HG02623 (cell line): ENCODE measurements around the gene DCUN1D3.
"Not testable (repeated sequence)": the region's sequence is repeated elsewhere in the genome, so short reads cannot be mapped to it uniquely, and the experiment has no call there.

Experiments used
- ATAC-seq: cut with Tn5 transposase; IDR thresholded peaks from one replicate; pipeline ENCODE4 v1.9.1; 2021; ENCODE audit warnings: moderate library complexity; ENCODE audit not compliant: unreplicated experiment

Gene DCUN1D3

DNA sequence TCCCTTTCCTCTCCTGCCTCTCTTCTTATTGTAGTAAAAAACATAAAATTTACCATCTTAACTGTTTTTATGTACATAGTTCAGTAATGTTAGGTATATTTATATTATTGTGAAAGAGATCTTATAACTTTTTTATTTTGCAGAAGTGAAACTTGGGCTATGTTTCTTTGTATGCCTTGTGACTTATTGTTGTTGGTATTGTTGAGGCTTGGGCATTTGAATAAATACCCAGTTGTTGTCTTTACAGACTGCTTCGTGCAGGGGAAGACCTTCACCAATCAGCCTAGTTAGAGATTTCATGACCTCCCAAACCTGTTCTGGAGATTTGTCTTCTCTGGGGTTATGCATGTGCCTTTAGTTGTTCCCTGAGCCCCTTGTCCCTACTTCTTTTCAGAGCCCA, 61.9 kb downstream of the DCUN1D3 start:
- ATAC-seq: no peak

- no peak for ATAC-seq
Measured at GRCh38 chr16:20833086-20833485, 67.1 kb downstream of the DCUN1D3 start.

DNA sequence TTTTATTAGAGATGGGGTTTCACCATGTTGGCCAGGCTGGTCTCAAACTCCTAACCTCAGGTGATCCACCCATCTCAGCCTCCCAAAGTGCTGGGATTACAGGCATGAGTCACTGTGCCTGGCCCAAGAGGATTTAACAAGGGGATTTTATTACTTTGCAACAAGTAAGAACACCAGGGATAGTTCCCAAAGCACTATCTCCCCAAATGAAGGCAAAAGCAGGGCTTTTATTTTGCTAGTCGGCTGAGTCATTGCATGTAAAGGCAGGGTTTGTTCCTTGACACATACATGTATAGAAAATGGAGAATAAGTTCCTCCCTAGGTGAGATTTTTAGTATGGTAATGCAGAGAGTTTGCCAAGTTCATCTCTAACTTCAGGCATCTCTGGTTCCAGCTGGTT, 69.8 kb downstream of the DCUN1D3 start:
- ATAC-seq: no peak

DNA sequence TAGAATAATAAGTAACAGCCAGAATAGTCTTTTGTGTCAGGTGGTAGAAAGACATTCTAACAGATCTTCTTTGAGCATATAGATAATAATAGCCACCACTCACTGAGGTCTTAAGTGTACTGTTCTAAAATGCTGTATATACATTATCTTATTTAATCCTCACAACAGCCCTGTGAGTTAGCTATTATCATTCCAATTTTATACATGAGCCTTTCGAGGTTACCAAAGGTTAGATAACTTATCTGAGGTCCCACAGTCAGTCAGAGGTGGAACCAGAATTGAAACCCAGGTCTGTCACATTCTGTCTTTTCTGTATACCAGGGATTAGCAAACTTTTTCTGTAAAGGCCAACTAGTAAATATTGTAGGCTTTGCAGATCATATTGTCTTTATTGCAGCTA, 70.6 kb downstream of the DCUN1D3 start:
- ATAC-seq: no peak

DNA sequence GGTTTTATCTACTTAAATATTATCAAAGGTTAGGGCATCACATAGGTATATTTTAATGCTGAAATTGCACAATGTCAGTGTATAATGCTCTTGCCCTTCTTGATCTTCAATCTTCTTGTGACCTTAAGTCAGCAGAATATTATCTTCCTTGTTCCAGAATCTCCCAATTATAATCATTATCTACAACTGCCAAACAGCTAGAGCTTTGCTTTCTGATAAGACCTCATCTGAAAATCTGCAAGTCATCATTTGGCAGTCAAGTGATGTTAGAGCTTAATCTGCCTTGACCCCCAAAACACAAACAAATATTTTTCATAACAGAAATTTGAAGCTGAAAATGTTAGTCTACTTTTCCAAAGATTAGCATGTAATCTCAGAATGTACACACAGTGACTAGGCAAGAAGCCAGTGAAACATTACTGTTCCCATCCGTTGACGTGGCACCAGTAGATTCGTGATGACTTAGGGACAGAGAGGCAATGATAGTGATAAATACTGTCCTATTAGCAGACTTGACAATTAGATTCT, 74.1 kb downstream of the DCUN1D3 start:
- no peak for ATAC-seq

DNA sequence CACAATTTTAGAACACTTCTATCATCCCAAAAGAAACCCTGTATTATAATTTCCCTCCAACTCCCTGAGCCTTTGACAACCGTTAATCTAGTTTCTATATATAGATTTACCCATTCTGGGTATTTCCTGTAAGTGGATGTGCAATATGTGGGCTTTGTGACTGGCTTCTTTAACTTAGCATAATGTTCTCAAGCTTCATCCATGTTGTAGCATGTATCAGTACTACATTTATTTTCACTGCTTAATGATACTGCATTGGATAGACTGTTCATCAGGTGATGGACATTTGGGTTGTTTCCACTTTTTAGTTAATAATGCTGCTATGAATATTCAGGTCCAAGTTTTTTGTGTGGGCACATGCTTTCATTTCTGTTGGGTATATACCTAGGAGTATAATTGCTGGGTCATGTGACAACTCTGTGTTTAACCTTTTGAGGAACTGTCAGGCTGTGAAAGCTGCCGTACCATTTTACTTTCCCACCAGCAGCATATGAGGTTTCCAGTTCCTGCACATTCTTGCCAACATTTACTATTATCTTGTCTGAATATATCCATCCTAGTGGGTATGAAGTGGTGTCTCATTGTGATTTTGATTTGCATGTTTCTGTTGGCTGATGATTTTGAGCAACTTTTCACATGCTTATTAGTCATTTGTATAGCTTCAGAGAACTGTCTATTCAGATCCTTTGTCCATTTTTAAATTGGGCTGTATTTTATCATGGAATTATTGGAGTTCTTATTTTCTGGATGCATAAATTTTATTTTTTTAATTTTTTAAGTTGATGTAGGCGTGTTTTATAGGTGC, 77.4 kb downstream of the DCUN1D3 start:
- ATAC-seq: no peak

DNA sequence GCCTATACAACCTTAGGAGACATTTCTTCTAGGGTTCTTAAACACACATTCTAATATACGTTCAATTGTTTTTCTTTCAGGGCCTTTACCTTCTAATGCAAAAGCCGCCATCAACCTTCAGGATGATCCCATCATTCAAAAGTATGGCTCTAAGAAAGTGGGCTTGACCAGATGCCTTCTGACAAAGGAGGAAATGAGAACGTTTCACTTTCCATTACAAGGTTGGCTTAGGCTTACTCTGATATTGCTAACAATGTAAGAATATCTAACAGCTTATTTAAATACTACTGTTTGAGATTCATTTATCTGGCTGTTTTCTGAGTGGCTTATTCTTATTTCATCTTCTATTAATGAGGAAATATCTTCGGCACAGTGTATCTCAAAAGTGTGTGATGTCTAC, 78.5 kb downstream of the DCUN1D3 start:
- ATAC-seq: no peak

DNA sequence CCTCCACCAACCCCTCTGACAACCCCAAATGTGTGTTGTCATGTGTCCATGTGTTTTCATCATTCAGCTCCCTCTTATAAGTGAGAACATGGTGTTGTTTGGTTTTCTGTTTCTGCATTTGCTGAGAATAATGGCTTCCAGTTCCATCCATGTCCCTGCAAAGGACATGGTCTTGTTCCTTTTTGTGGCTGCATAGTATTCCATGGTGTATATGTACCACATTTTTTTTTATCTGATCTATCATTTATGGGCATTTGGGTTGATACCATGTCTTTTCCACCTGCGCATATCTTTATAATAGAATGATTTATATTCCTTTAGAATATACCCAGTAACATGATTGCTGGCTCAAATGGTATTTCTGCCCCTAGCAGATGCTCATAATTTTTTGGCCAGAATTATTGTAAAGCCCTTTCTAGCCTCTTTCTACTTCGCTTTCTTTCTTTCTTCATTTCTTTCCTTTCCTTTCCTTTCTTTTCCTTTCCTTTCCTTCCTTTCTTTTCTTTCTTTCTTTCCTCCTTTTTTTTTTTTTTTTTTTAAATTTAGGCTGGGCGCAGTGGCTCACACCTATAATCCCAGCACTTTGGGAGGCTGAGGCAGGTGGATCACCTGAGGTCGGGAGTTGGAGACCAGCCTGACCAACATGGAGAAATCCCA, 81.1 kb downstream of the DCUN1D3 start:
- ATAC-seq: no peak

- no peak for ATAC-seq
Measured at GRCh38 chr16:20814784-20815183, 85.4 kb downstream of the DCUN1D3 start.

GRCh38 chr16:20812510-20812909, 87.6 kb downstream of the DCUN1D3 start:
- no peak for ATAC-seq

DNA sequence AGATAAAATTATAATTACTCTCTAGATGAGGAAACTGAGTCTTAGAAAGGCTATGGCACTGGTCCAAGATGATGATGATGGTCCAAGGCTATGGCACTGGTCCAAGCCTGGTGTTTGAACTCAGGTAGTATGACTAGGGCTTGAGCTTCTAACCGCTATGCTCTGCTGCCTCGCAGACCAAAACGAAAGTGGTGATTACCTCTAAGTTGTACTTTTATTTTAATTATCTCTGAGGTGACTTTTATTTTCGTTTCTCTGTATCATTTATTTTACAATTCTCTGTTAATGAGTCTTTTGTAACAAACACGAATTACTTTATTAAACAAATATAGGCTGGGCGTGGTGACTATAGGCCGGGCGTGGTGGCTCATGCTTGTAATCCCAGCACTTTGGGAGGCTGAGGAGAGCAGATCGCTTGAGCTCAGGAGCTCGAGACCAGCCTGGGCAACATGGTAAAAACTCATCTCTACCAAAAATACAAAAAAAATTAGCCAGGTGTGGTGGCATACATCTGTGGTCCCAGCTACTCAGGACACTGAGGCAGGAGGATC, 88.2 kb downstream of the DCUN1D3 start:
- no peak for ATAC-seq

- ATAC-seq: no peak
Measured at GRCh38 chr16:20807862-20808261, 92.3 kb downstream of the DCUN1D3 start.

DNA sequence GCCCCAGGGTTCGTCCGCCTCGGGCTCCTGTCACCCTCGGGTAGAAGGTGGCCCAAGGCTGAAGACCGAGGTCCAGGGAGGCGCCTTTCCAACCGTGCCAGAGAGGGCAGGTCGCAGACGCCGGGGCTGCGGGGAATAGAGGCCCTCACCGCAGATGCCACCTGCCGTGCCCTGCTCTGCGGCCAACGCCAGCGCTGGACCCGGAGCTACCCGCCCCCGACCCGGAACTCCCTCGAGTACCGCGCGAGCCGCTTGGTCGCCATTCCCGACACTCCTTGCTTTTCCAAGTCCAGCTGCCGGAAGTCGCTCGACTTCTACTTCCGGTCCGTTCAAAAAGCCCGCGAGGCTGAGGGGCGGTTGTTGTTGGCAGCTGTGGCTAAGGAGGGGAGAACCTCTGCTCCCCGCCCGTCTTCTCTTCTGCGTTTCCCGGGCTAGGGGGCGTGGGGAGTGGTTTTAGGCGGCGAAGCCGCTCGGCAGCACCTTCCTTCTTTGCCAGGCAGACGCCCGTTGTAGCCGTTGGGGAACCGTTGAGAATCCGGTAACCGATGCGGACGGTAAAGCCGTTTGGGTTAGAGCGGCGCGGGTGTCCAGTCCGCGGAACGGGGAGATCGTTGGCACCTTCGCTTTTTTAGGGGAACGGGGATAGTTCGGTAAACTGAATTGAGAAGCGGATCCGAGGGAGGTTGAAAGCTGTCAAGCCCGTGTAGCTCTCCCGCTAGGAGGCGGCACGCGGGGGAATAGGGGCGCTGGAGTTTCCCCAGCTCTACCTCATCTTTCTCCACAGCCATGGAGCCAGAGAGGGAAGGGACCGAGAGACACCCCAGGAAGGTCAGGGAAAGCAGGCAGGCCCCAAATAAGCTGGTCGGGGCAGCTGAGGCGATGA, 93.7 kb downstream of the DCUN1D3 start, which contains the start of the genes ERI2 and REXO5:
Gene ERI2, minus strand, starts transcription at position 305 of the 883 bp plus-strand sequence. Its CDS starts 42 bp downstream, at position 263.
Gene REXO5, plus strand, starts transcription at position 360 of the 883 bp plus-strand sequence. Its CDS starts 427 bp downstream, at position 787.
- peak; percentile 81 for ATAC-seq

DNA sequence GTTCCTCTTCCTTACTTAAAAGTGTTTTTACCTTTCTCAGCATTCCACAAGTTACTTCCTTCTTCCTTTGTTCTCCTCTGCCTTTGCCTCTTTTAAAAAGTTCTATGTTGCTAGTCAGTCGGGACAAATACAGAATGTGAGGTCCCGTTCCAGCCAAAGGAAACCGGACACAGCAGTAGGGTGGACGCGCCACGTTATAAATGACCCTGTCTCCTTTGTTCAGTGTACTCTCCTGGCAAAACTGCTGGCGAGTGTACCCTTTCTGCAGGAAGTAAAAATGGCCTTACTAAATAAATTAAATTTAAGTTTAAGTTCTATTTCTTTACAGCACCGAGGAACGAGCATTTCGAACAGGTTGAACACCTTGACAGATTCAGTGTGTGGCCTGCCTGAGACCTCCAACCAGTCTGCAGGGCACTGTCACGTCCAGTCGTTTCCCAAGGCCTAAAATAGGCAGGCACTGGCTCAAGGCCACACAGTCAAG, 94.4 kb downstream of the DCUN1D3 start:
- ATAC-seq: not testable (repeated sequence)
